Nephron progenitor cell (in vitro differentiated cells): ENCODE measurements around the gene DIP2C.

Experiments
- DNase-seq: peaks from one replicate; pipeline ENCODE4 v3.0.0; 2021
- H3K27ac Mint-ChIP-seq: 2 replicates; pipeline ENCODE4 v1.8.0; 2021; ENCODE audit warnings: mild to moderate bottlenecking, moderate library complexity, mixed read lengths
- H3K27me3 Mint-ChIP-seq: 2 replicates; pipeline ENCODE4 v1.8.0; 2021; ENCODE audit warnings: mild to moderate bottlenecking, low read depth, mixed read lengths; ENCODE audit not compliant: poor library complexity
- H3K36me3 Mint-ChIP-seq: 2 replicates; pipeline ENCODE4 v1.8.0; 2021; ENCODE audit warnings: low read depth, mixed read lengths
- H3K4me1 Mint-ChIP-seq: 2 replicates; pipeline ENCODE4 v1.8.0; 2021; ENCODE audit warnings: mixed read lengths
- H3K4me3 Mint-ChIP-seq: 2 replicates; pipeline ENCODE4 v1.8.0; 2021; ENCODE audit warnings: mild to moderate bottlenecking, moderate library complexity, mixed read lengths
- H3K9me3 Mint-ChIP-seq: 2 replicates; pipeline ENCODE4 v1.8.0; 2021; ENCODE audit warnings: mild to moderate bottlenecking, moderate library complexity, mixed read lengths
- TF ChIP-seq, protein P1 (sequence below): fragments of 200-600 bp; sonication (generic); IDR thresholded peaks from 2 replicates; pipeline ENCODE4 v1.5.0; 2021; ENCODE audit warnings: antibody characterized with exemption

DIP2C gene

DNA sequence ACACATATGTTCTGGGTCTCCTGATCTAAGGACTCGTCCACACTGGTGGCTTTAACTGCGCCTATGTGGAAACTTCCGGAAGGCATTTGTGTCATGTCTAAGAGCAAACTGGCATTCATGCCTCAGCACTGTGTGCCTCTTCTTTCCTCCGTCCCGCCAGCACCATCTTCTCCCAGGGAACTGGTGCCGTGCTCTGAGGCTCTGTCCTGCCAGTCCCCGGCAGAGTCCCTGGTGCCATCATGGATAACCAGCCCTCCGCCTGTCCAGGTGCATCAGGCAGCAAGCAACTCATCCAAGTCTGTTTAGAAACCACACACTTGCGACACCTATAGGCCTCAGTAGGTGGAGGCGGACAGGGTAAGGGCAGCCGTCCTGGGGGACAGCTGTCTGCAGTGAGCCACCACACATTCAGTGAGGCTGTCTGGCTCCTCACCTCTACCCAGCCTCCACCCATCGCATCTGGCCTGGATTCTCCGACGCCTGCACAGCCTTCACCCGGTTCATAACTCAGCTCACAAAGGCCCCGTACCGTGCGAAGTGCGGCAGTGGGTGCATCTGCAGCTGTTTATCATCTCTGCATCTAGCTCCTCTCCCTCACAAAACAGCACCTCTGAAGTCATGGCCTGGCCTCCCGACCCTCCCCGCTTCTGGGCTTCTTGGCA, 162.7 kb downstream of the DIP2C start:
- no peaks in the 10 kb centered on the region for H3K9me3 Mint-ChIP-seq
- H3K27ac Mint-ChIP-seq, result no peak overlapping the region
- no peak for DNase-seq
- peaks cover 48% of the 10 kb centered on the region for H3K4me1 Mint-ChIP-seq
- peaks cover 13% of the 10 kb centered on the region for H3K36me3 Mint-ChIP-seq
- no peak overlapping the region for H3K4me3 Mint-ChIP-seq
- TF ChIP-seq, protein P1, sequence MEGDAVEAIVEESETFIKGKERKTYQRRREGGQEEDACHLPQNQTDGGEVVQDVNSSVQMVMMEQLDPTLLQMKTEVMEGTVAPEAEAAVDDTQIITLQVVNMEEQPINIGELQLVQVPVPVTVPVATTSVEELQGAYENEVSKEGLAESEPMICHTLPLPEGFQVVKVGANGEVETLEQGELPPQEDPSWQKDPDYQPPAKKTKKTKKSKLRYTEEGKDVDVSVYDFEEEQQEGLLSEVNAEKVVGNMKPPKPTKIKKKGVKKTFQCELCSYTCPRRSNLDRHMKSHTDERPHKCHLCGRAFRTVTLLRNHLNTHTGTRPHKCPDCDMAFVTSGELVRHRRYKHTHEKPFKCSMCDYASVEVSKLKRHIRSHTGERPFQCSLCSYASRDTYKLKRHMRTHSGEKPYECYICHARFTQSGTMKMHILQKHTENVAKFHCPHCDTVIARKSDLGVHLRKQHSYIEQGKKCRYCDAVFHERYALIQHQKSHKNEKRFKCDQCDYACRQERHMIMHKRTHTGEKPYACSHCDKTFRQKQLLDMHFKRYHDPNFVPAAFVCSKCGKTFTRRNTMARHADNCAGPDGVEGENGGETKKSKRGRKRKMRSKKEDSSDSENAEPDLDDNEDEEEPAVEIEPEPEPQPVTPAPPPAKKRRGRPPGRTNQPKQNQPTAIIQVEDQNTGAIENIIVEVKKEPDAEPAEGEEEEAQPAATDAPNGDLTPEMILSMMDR, result peak; percentile 16
- peaks cover 5% of the 10 kb centered on the region for H3K27me3 Mint-ChIP-seq

DNA sequence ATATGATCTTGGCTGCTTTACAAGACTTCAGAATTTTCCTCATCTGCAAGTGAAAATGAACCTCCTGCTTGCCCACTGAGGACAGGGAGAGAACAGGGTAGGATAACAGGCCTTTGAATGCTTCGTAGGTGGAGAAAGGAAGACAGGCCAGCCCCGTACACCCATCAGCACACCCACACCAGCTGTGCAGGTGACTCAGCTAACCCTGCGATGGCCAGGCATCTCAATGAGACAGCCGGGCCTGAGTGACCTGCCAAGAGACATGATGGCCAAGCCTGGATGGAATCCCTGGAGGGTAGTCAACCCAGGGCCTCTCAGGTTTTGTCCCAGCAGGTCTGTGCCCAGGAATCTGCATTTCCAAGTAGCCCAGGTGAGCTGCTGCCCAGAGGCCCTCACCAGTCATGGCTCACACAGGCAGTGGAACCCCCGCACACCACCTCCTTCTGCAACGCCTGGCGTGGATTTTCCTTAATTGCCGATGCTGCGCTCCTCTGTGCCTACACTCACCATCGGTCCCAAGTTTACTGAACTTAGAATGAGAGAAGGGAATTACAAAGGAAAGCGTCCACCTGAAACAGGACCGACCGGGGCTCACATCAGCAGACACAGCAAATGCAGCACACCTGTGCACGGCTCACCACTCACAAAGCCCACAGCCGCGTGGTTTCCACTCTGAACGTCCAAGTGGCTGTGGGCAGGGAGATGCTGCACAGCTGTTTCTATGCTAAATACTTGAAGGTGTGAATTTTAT, 163.7 kb downstream of the DIP2C start:
- Mint-ChIP-seq H3K36me3 (peaks cover 13% of the 10 kb centered on the region), H3K4me1 (peaks cover 48% of the 10 kb centered on the region), H3K27ac (no peak overlapping the region), H3K4me3 (no peak overlapping the region), H3K9me3 (no peaks in the 10 kb centered on the region), H3K27me3 (peaks cover 5% of the 10 kb centered on the region)
- TF ChIP-seq, protein P1, result no peak
- DNase-seq, result no peak

DNA sequence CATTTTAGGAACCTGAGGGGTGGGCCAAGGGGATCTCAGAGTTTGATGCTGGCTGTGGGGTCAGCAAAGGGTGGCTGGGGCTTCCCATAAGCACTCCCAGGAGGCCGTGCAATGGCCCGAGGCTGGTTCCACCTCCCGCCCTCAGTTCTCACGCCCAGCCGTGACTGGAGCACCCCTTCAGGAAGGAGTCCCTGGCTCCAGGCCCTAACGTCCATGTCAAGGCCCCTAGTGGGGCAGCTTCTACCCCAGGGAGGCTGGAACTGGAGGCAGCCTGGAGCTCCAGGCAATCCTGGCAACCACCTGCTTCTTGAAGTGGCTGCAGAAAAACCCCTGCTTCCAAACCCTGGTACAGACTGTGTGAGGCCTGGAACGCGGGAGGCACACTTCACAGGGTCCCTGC, 165.5 kb downstream of the DIP2C start:
- H3K4me3 Mint-ChIP-seq, result no peak overlapping the region
- peaks cover 61% of the 10 kb centered on the region for H3K4me1 Mint-ChIP-seq
- peaks cover 2% of the 10 kb centered on the region for H3K27me3 Mint-ChIP-seq
- no peak overlapping the region for H3K27ac Mint-ChIP-seq
- TF ChIP-seq, protein P1, result no peak
- DNase-seq, result no peak
- peaks cover 17% of the 10 kb centered on the region for H3K36me3 Mint-ChIP-seq
- H3K9me3 Mint-ChIP-seq, result no peaks in the 10 kb centered on the region

DNA sequence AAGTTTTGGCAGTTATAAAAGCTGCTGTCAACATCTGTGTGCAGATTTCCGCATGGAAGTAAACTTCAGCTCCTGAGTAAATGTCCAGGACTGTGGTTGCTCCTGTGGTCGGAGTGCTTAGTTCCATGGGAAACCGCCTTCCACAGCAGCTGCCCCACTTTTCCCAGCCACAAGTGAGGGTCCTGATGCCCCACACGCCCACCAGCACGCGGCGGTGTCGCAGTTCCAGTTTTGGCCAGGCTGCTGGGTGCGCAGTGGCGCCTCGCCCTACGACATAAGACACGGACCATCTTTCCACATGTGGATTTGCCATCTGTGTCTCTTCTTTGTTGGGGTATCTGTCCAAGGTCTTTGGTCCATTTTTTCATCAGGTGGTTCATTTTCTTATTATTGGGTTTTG, 167.1 kb downstream of the DIP2C start:
- Mint-ChIP-seq H3K27me3 (peaks cover 3% of the 10 kb centered on the region), H3K27ac (no peak overlapping the region), H3K4me3 (no peak overlapping the region), H3K36me3 (peaks cover 13% of the 10 kb centered on the region), H3K9me3 (peaks cover under 1% of the 10 kb centered on the region), H3K4me1 (peaks cover 69% of the 10 kb centered on the region)
- TF ChIP-seq, protein P1, result no peak
- DNase-seq, result no peak

DNA sequence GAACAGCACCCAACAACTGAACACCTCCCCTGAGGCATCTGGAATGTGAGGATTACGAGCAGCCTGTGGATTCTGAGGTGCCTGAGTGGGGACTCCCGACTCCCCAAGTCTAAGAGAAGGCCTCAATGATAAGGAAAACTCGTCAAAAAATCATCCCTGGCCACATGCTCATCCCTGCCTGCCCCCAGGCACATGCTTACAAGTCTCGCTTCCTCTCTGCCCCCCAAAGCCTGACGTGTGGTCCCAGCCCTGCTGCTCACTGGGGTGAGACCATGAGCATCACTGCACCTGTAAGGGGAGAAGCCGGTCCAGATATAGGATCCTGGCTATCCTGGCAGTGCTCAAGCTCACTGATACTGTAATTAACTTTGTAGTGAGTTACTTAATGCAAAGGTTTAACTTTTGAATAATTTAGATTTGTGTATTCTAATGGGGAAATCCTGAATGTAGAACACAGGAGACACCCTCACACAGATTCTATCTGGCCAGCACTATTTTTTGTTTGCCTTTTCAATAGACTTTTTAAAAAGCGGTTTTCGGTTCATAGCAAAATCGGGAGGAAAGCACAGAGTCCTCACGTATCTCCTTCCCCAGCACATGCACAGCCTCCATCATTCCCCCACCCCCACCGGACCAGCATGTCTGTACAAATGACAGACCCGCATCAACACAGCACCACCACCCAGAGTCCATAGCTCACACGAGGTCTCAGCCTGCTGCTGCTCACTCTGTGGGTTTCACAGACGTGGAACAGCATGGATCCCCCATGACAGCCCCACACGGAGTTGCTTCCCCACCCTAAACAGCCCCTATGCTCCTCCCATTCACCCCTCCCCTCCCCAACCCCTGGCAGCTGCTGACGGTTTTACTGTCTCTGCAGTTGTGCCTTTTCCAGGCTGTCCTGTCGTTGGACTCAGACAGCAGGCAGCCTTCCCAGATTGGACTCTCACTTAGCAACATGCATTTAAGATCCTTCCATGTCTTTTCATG, 167.9 kb downstream of the DIP2C start:
- peaks cover 3% of the 10 kb centered on the region for H3K27me3 Mint-ChIP-seq
- no peak for DNase-seq
- no peak overlapping the region for H3K27ac Mint-ChIP-seq
- peaks cover 9% of the 10 kb centered on the region for H3K36me3 Mint-ChIP-seq
- peaks cover 5% of the 10 kb centered on the region for H3K9me3 Mint-ChIP-seq
- H3K4me3 Mint-ChIP-seq, result no peak overlapping the region
- H3K4me1 Mint-ChIP-seq, result peaks cover 70% of the 10 kb centered on the region
- TF ChIP-seq, protein P1, result no peak
